ENCODE results near the gene TRPV2. TPM values are rescaled to one million over a fixed set of nuclear protein-coding genes. Genes with fewer than 3 reads are reported as not detected.
A peak's percentile ranks its signal among the peaks of the same experiment; 100 is the strongest.

The TRPV2 gene
- total and polyA plus RNA-seq, 12 donors, result 4.6 to 25.4 (median 9.1) TPM

- ATAC-seq (no peak), DNase-seq (no peak)
- H3K4me3 ChIP-seq, result no peak overlapping the region
- TF ChIP-seq CTCF (IDR thresholded peaks at IDR 0.05), result no peak
- H3K36me3 ChIP-seq, result peaks cover 0 to 3% (median 0%) of the 10 kb centered on the region in 9 donors
- 95 to 100% methylated on average over 3 of the region's 3 CpGs for WGBS, 2 donors
- H3K4me1 ChIP-seq, result peaks cover 14 to 57% (median 33%) of the 10 kb centered on the region in 9 donors
- no peaks in the 10 kb centered on the region for H3K9me3 ChIP-seq
- intact Hi-C loops (cut with DNase I), result no loop called here
- no peaks in the 10 kb centered on the region for H3K27me3 ChIP-seq
- no peak overlapping the region for H3K27ac ChIP-seq
Observed at GRCh38 chr17:16461606-16461866, 46.2 kb downstream of the TRPV2 start.

GRCh38 chr17:16462070-16462864 is 46.9 kb downstream of the TRPV2 start:
- Histone ChIP-seq H3K36me3 (peaks cover 0 to 3% (median 0%) of the 10 kb centered on the region in 9 donors), H3K4me1 (peaks cover 14 to 57% (median 33%) of the 10 kb centered on the region in 9 donors), H3K27me3 (no peaks in the 10 kb centered on the region), H3K27ac (no peak overlapping the region), H3K9me3 (no peaks in the 10 kb centered on the region), H3K4me3 (no peak overlapping the region)
- no peak for TF ChIP-seq CTCF (IDR thresholded peaks at IDR 0.05)
- DNase-seq (no peak), ATAC-seq (no peak)
- WGBS, 2 donors, result 89% methylated on average over 20 of the region's 20 CpGs
- intact Hi-C loops (cut with DNase I), result no loop called here

- no peaks in the 10 kb centered on the region for H3K27me3 ChIP-seq
- intact Hi-C loops (cut with DNase I), result no loop called here
- 43 to 51% methylated on average over 13 of the region's 13 CpGs for WGBS, 2 donors
- DNase-seq (peak; percentile 52 to 62), ATAC-seq (peak; percentile 39 to 91 (median 82))
- H3K4me3 ChIP-seq, result no peak overlapping the region
- TF ChIP-seq CTCF (IDR thresholded peaks at IDR 0.05), result peak in 7 of 9 donors; percentile 21 to 39 (median 30)
- H3K27ac ChIP-seq, result peak overlapping the region in 2 of 10 donors; percentile 34 to 43
- H3K9me3 ChIP-seq, result no peaks in the 10 kb centered on the region
- H3K36me3 ChIP-seq, result peaks cover 0 to 3% (median 0%) of the 10 kb centered on the region in 9 donors
- H3K4me1 ChIP-seq, result peaks cover 14 to 57% (median 33%) of the 10 kb centered on the region in 9 donors
Observed at GRCh38 chr17:16463358-16464302, 48.3 kb downstream of the TRPV2 start.

GRCh38 chr17:16464303-16465051 is 49.1 kb downstream of the TRPV2 start:
- Histone ChIP-seq H3K4me3 (no peak overlapping the region), H3K9me3 (no peaks in the 10 kb centered on the region), H3K27ac (peak overlapping the region in 3 of 10 donors; percentile 22 to 44 (median 34)), H3K27me3 (no peaks in the 10 kb centered on the region), H3K36me3 (peaks cover 0 to 3% (median 0%) of the 10 kb centered on the region in 9 donors), H3K4me1 (peaks cover 14 to 65% (median 38%) of the 10 kb centered on the region in 9 donors)
- no peak for DNase-seq
- 70 to 74% methylated on average over 12 of the region's 12 CpGs for WGBS, 2 donors
- intact Hi-C loops (cut with DNase I), result no loop called here
- no peak for TF ChIP-seq CTCF (IDR thresholded peaks at IDR 0.05)
- no peak for ATAC-seq
